Measurements from ENCODE around the gene SLF2.

Gene SLF2

GRCh38 chr10:100895346-100895745 is 17.4 kb upstream of the SLF2 start:
- no peak overlapping the region for H3K27ac ChIP-seq
- no peak for TF ChIP-seq CTCF (conservative IDR thresholded peaks at IDR 0.05)

- H3K27ac ChIP-seq: no peak overlapping the region
- TF ChIP-seq CTCF (conservative IDR thresholded peaks at IDR 0.05): no peak
Measured at GRCh38 chr10:100895896-100896295, 16.9 kb upstream of the SLF2 start.

GRCh38 chr10:100896876-100897461 is 15.8 kb upstream of the SLF2 start:
- no peak for TF ChIP-seq CTCF (conservative IDR thresholded peaks at IDR 0.05)
- no peak overlapping the region for H3K27ac ChIP-seq

- H3K27ac ChIP-seq: no peak overlapping the region
- TF ChIP-seq CTCF (conservative IDR thresholded peaks at IDR 0.05): no peak
Measured at GRCh38 chr10:100897976-100898375, 14.8 kb upstream of the SLF2 start.

- TF ChIP-seq CTCF (conservative IDR thresholded peaks at IDR 0.05): no peak
- no peak overlapping the region for H3K27ac ChIP-seq
Measured at GRCh38 chr10:100899171-100899570, 13.6 kb upstream of the SLF2 start.

- H3K27ac ChIP-seq: no peak overlapping the region
- no peak for TF ChIP-seq CTCF (conservative IDR thresholded peaks at IDR 0.05)
Measured at GRCh38 chr10:100901051-100901450, 11.7 kb upstream of the SLF2 start.

GRCh38 chr10:100902622-100903021 is 10.1 kb upstream of the SLF2 start:
- TF ChIP-seq CTCF (conservative IDR thresholded peaks at IDR 0.05): no peak
- no peak overlapping the region for H3K27ac ChIP-seq

Data from VCaP (cell line).